Anterior cingulate cortex (tissue), 58 donors: ENCODE data around the gene RLIM.
"Not testable (repeated sequence)": the region's sequence is repeated elsewhere in the genome, so short reads cannot be mapped to it uniquely, and the experiment has no call there.

Source experiments
- DNase-seq, 58 donors: peaks; one replicate each; lab custom pipeline; 2025; lab: John Stamatoyannopoulos, UW

Gene RLIM, protein sequence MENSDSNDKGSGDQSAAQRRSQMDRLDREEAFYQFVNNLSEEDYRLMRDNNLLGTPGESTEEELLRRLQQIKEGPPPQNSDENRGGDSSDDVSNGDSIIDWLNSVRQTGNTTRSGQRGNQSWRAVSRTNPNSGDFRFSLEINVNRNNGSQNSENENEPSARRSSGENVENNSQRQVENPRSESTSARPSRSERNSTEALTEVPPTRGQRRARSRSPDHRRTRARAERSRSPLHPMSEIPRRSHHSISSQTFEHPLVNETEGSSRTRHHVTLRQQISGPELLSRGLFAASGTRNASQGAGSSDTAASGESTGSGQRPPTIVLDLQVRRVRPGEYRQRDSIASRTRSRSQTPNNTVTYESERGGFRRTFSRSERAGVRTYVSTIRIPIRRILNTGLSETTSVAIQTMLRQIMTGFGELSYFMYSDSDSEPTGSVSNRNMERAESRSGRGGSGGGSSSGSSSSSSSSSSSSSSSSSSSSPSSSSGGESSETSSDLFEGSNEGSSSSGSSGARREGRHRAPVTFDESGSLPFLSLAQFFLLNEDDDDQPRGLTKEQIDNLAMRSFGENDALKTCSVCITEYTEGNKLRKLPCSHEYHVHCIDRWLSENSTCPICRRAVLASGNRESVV

DNA sequence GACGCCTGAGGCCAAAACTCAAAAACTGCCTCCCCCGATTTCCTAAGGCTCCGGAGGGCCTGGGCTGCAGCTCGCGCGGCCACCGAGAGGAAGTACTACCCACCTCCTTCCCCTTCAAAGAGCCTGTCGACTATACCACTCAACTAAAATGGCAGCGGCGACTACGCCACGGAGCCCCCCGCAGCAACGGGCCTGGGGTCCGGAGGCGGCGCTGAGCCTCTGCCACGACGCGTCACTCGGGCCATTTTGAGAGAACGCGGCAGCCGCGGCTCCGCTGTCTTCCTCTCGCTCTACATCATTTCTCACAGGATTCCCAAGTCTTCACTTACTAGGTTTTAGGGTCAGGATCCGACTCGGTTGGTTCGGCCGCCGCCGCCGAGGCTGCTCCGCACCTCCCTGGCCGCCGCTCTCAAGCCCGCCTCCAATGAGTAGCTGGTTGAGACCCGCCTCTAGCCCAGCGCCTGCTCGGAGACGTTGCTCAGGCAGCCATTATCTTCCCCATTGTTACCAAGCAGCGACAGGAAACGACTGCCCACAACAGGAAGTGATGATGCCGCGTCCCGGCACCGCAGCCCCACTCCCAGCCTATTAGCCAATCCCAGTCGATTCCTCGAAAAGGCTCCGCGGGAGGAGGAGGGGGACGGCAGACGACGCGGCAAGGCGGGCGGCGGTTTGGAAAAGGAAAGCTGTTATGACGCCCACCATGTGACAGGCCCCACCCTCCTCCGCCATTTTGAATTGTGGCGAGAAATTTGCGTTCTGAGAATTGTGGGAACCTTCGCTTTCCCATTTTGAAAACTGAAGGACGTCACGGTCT lies at the start of gene RLIM:
Gene RLIM (minus strand): TSS at position 532 of the 817 bp plus-strand sequence. CDS start 18,647 bp downstream, outside the sequence.
- peak; percentile 28 to 95 (median 89) for DNase-seq

DNA sequence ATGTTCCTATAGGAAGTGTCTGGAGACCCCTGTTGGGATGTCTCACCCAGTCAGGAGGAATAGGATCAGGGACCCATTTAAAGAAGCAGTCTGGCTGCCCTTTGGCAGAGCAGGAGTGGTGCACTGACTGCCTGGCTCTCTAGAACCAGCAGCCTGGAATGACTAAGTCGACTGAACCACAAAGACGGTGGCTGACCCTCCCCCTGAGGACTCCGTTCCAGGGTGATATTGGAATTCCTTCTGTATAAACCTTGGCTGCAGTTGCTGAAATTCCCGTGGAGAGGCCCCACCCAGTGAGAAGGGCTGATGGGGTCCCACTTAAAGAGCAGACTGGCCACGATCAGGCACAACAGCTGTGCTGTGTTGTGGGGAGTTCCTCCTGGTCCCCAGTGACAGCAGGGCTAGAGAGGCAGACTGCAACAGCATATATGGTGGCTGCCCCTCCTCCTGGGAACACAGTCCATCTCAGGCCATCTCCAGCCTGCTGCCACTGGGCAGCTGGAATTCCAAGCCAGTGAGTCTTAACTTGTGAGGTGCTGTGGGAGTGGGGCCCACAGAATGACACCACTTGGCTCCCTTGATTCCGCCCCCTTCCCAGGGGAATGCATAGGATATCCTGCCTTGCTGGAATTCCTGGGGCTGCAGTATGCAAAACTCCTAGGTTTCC lies 41.8 kb upstream of the RLIM start:
- no peak for DNase-seq

DNA sequence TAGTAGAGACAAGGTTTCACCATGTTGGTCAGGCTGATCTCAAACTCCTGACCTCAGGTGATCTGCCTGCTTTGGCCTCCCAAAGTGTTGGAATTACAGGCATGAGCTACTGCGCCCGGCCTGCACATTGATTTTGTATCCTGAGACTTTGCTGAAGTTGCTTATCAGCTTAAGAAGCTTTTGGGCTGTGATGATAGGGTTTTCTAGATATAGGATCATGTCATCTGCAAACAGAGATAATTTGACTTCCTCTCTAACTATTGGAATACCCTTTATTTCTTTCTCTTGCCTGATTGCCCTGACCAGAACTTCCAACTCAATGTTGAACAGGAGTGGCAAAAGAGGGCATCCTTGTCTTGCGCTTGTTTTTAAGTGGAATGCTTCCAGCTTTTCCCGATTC lies 40.5 kb upstream of the RLIM start:
- not testable (repeated sequence) for DNase-seq

DNA sequence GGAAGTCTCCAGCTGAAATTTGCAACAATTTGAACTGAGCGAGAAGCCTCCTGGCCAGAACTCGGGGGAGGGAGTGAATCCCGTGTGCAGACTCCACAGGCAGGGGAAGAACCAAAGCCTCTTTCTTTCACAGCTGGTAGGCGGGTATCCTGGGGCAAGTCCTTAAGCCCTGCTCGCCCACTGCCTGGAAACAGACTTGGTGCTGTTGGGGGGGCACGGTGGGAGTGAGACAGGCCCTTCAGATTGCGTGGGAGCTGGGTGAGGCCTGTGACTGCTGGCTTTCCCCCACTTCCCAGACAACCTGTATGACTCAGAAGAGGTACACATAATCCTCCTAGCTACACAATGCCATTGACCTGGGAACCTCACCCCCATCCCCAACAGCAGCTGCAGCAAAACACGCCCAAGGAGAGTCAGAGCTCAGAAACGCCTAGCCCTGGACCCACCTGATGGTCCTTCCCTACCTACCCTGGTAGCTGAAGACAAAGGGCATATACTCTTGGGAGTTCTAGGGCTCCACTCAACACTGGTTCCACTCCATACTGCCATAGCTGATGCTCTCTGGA lies 22.4 kb upstream of the RLIM start:
- no peak for DNase-seq

DNA sequence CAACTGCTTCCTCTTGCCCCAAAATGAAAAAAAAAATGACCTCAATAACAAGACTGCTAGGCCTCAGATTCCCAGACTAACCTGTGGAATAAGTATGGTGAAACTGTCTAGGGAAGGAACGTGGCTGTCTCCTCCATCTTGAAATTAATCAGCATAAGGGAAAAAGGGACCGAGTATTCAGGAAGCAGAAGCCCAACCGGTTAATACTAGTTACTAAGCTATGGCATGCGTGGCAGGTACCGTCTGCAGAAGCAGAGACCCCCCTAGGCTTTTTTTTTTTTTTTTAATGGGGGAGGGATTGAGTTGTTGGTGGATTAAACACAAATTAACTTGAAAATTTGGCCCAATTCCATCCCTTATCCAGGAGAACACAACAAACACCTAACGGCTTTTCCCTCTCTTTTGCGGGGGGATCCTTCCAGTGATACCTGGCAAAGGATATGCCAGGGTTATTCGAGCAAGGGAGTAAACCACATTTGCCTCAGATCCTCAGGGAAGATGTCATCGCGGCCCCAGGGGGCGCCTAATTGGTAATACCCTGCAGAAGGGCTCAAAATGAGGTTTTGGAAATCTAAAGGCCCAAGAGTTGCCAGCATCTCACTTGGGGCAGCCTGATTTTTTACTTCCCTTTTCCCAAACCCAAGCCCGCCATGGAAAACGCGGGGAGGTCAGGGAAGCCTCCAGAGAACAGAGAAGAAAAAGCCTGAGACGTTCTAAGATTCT lies 893 bp downstream of the RLIM start:
- DNase-seq, result peak in 8 of 58 donors; percentile 0 to 31 (median 4)

DNA sequence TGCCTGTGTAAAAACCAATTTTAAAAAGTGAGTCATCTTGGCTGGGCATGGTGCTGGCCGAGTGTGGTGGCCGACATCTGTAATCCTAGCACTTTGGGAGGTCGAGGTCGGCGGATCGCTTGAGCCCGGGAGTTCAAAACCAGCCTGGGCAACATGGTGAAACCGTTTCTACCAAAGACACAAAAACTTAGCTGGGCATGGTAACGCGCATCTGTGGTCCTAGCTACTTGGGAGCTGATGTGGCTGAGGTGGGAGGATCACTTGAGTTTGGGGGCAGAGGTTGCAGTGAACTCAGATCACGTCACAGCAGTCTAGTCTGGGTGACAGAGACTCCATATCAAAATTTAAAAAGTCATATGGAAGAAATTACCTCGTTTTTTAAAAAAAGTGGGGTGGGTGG lies 7.6 kb downstream of the RLIM start:
- DNase-seq, result no peak

DNA sequence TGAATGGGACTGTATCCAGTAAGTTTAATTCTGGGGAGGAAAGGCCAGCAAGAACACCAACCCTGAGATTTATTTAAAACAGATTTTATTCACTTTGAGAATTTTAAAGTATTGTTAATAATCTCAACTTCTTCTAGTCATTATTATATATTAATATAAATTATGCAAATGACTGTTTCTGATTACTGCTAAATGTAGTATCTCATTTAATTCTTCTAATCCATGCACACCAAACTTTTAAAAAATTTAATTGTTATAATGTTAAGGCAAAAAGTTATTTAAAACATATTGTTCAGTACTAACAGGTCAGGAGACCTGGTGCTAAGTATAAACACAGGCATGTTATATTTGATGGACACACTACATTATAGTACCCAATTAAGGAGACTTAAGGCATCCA lies 8.1 kb downstream of the RLIM start:
- DNase-seq, result no peak

DNA sequence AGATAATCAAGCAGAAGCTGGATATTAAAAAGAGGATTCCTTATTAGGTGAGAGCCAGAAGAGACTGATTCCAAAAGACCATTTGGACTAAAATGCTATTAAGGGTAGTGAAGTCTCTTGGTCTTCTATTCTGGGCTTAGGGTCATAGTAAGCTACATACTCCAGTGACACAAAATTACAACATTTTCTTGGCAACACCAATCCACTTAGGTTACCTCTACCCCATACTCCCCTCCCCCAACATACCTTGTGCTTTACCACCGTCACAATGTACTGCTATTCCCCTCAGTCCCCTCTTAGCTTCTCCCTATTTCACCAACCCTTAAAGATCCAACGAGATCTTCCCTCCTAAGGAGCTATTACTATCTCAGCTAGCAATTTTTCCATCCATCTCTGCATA lies 11.4 kb downstream of the RLIM start:
- DNase-seq, result no peak

DNA sequence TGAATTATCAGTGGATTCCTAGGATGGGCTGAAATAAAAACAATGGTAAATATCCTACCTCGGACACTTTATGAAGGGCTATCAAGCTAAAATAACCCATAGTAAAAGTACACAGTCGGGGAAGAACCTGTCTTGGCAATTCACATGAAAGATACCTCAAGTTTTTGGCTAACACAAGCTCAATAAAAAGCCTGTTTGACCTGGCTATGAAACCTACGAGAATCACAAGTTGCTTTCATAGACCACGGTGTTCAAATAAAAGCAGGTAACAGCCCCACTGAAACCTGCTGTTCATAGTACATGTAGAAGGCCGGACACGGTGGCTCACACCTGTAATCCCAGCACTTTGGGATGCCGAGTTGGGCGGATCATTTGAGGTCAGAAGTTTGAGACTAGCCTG lies 12.3 kb downstream of the RLIM start:
- DNase-seq, result no peak

DNA sequence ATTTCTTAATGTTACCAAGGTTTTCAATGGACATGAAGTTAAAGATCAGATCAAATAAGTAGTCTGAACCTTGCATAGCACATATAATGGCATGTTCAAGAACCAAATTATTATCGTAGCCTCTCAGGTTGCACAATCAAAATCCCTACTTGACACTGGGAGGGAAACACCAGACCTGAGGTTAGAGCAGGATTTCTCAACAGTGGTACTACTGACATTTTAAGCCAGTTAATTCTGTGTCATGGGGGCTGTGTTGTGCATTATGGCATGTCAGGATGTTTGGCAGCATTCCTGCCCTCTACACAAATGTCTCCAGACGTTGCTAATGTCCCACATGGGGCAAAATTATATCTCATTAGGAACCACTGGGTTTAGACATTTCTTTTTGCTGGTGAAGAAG lies 20.8 kb downstream of the RLIM start:
- no peak for DNase-seq

DNA sequence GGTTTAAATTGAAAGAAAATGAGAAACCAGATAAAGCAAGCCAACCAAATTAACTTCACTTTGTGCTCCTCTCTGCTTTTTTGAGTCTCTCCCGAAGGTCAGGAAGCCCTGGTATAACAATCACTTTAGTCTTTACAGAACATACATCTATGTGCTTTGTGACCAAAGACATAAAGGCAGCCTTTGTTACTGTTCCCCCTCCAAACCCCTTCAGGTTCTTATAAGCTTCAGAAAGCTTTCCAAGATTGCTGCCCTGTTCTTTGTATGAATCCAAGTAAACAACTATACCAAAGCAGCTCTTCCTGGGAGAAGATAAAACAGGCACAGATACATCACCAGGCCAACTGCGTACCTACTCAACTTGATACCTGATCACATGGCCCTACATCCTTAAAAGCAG lies 28.7 kb downstream of the RLIM start:
- DNase-seq, result no peak

DNA sequence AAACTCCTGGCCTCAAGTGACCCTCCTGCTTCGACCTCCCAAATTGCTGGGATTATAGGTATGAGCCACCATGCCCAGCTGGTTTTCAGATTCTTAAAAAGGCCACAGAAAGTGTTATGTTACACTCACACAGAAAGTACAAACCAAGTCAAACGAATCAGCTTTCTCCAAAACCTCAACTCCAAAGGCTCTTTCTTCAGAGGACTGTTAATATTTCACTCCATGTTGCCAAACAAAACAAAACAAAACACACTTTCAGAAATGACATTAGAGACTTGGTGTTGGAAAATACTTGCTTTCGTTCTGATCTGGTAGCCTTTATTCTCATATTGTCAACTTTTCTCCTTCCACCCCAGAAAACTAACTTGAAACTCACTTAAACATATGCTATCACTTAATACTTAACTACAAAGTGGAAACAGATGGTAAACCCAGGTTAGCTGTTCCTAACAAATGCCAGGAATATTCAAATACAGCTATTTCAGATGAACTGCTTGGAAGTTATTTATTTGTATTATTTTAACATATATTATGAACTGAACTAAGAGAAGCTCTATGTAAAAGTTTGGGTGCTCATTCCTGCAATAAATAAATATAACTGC lies 34.7 kb downstream of the RLIM start:
- DNase-seq, result no peak

DNA sequence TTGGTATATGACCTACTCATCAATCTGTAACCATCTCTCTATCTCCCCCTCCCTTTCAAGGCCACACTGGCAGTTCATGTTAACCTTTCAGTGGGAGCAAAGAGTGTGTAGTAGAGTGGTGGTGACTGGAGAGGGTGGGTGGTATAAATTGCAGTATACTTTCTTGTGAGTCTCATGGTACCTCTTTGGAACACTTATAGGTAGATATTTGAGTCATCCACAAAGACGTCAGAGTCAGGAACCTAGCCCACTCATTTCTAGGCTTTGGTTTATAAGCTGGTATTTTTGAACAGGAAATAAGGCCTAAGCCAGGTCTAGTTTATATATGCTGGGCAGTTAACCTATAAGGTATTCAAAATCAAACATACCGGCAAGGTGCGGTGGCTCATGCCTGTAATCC lies 36.3 kb downstream of the RLIM start:
- no peak for DNase-seq

DNA sequence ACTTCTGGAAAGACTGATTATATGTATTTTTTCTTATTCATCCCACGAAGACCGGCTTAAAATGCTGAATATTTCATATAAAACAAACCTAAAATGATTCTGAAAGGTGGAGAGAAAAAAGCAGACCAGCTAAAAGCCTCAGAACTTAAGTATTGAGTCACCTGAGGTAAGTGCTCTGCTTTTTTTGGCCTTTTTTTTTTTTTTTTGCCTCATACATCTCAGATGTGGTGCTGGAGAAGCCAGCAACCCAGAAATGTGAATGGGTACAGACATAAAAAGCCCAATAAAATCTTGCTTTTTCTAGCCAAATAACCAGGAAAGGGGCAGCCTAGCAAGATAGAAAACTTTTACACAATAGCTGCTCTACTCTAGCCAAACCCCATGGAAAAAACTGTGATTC lies 57.0 kb downstream of the RLIM start:
- no peak for DNase-seq

DNA sequence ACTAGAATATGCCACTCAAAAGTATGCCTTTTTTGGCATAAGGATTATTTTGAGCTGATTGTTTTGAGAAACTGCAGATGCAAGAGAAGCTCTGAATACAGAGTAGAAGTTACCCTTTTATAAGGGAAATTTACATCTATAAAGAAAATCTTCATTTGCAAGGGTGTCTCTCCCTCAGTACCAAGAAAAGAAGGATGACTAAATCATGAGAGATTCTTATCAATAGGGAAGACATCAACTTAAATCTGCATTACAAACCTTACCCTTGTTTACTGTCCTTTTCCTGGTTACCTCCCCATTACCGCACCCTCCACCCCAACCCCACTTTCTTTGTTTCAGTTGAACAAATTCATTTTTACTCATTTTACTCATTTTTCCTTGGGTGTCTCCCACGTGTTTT lies 62.5 kb downstream of the RLIM start:
- no peak for DNase-seq

DNA sequence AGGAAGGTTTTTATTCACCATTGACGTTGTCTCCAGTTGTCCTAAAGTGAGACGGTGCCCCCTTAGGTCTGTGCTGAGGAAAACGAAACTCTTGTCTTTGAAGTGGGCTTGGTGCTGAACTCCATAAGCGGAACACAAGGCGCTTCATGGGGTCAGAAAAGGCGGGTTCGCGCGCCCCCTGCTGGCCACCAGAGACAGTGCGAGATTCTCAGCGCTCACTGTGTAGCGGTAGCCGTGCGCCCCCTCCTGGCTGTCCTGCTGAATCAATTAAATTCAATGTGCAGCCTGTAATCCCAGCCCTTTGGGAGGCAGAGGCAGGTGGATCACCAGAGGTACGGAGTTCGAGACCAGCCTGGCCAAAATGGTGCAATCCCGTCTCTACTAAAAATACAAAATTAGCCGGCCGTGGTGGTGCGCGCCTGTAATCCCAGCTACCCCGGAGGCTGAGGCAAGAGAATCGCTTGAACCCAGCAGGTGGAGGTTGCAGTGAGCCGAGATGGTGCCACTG lies 64.1 kb downstream of the RLIM start:
- DNase-seq, result peak in 57 of 58 donors; percentile 1 to 83 (median 48)

DNA sequence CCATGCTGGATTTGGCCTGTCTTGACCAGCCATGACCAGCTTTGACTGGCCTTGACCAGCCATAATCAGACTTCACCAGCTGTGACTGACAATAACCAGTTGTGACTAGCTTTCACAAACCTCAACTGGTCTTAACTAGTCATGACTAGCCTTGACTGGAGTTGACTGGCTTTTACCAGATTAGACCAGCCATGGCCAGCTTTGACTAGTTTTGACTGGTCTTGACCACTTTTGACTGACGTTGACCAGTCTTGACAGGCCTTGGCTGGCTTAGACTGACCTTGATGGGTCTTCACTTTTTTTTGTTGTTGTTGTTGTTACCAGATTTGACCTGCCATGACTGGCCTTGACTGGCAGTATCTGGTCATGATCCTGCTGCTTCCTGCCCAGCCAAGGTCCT lies 67.4 kb downstream of the RLIM start:
- DNase-seq, result no peak

DNA sequence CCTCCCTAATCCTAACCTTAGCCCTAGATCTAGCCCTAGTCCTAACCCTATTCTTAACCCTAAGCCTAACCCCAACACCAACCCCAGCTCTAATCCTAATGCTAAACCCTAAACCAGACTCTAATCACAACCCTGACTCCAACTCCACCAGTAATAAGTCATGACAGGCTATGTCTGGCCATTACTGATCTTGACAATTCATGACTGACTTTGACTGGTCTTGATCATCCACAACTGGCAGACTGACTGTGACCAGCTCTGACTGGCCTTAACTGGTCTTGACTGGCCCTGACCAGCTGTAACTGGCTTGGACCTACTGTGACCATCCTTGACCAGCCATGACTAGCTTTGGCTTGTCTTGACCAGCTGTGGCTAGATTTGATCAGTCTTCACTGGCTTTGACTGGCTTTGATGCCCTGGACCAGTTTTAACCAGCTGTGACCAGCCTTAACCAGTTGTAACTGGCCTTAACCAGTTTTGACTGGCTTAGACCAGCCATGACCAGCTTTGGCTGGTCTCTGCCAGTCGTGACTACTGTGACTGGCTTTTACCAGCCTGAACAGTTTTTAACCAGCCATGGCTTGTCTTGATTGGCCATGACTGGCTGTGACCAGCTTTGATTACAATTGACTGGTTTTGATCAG lies 68.4 kb downstream of the RLIM start:
- DNase-seq, result no peak
